ENCODE measurements around the gene CREG1. TPM values are rescaled to one million over a fixed set of nuclear protein-coding genes. Genes with fewer than 3 reads are reported as not detected.

CREG1 gene
- total and polyA plus RNA-seq, 9 donors, result 25.0 to 45.7 (median 32.8) TPM

GRCh38 chr1:167548059-167548932 is 5.3 kb downstream of the CREG1 start:
- Histone ChIP-seq H3K36me3 (ENCODE audit: control insufficient read depth, insufficient read depth, low read length) (peaks cover 11% of the 10 kb centered on the region), H3K27ac (ENCODE audit: low read length) (no peak overlapping the region), H3K27me3 (ENCODE audit: control insufficient read depth, insufficient read depth, low read length) (no peaks in the 10 kb centered on the region), H3K9me3 (replicated peaks; ENCODE audit: control insufficient read depth, low read depth, low read length) (no peaks in the 10 kb centered on the region), H3K4me3 (ENCODE audit: low read length) (no peak overlapping the region), H3K4me1 (ENCODE audit: control insufficient read depth, insufficient read depth, low read length) (no peaks in the 10 kb centered on the region)
- no CpG with 5 or more reads among the region's 5 CpGs for WGBS (ENCODE audit: insufficient coverage)
- DNase-seq, result peak; percentile 62

DNA sequence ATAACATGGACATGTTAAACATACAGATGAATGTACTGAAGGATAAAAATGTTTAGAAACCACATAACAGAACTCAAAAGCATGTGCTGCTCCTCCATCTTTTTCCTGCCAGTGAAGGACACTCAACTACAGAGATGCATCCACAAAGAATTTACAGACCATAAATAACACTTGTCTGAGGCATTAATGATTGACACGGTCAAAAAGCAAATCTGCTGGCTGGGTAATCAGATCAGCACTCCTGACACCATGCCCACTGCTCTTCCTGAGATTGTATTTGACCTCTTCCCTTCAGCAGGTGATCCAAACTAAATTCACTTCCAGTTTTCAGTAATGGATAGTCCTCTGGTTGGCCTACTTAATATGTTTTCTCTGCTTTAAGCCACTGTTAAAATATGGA is 6.6 kb downstream of the CREG1 start:
- Histone ChIP-seq H3K9me3 (replicated peaks; ENCODE audit: control insufficient read depth, low read depth, low read length) (no peaks in the 10 kb centered on the region), H3K36me3 (ENCODE audit: control insufficient read depth, insufficient read depth, low read length) (peaks cover 11% of the 10 kb centered on the region), H3K27ac (ENCODE audit: low read length) (no peak overlapping the region), H3K4me3 (ENCODE audit: low read length) (no peak overlapping the region), H3K27me3 (ENCODE audit: control insufficient read depth, insufficient read depth, low read length) (no peaks in the 10 kb centered on the region), H3K4me1 (ENCODE audit: control insufficient read depth, insufficient read depth, low read length) (no peaks in the 10 kb centered on the region)
- no peak for DNase-seq
- 89% methylated on average over 1 of the region's 1 CpG for WGBS (ENCODE audit: insufficient coverage)

DNA sequence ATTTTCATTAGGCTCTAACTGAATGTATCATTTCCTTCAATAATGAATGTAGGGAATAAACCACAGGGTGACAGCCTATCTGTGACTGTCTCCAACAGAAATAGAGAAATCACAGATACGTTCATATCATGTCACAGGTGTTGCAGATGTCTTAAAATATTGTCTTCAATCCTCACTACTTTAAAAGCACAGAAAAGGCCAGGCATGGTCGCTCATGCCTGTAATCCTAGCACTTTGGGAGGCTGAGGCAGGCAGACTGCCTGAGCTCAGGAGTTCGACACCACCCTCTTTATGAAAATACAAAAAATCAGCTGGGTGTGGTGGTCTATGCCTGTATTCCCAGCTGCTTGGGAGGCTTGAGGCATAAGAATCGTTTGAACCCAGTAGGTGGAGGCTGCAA is 8.2 kb downstream of the CREG1 start:
- Histone ChIP-seq H3K27me3 (ENCODE audit: control insufficient read depth, insufficient read depth, low read length) (no peaks in the 10 kb centered on the region), H3K36me3 (ENCODE audit: control insufficient read depth, insufficient read depth, low read length) (peaks cover 11% of the 10 kb centered on the region), H3K4me3 (ENCODE audit: low read length) (no peak overlapping the region), H3K27ac (ENCODE audit: low read length) (no peak overlapping the region), H3K4me1 (ENCODE audit: control insufficient read depth, insufficient read depth, low read length) (no peaks in the 10 kb centered on the region), H3K9me3 (replicated peaks; ENCODE audit: control insufficient read depth, low read depth, low read length) (no peaks in the 10 kb centered on the region)
- no CpG with 5 or more reads among the region's 4 CpGs for WGBS (ENCODE audit: insufficient coverage)
- no peak for DNase-seq

- H3K36me3 ChIP-seq (ENCODE audit: control insufficient read depth, insufficient read depth, low read length), result peaks cover 11% of the 10 kb centered on the region
- H3K4me3 ChIP-seq (ENCODE audit: low read length), result no peak overlapping the region
- 40% methylated on average over 1 of the region's 3 CpGs for WGBS (ENCODE audit: insufficient coverage)
- no peak overlapping the region for H3K27ac ChIP-seq (ENCODE audit: low read length)
- no peak for DNase-seq
- no peaks in the 10 kb centered on the region for H3K9me3 ChIP-seq (replicated peaks; ENCODE audit: control insufficient read depth, low read depth, low read length)
- no peaks in the 10 kb centered on the region for H3K27me3 ChIP-seq (ENCODE audit: control insufficient read depth, insufficient read depth, low read length)
- H3K4me1 ChIP-seq (ENCODE audit: control insufficient read depth, insufficient read depth, low read length), result no peaks in the 10 kb centered on the region
These were observed 9.0 kb downstream of the CREG1 start for GRCh38 chr1:167544447-167545093.

DNA sequence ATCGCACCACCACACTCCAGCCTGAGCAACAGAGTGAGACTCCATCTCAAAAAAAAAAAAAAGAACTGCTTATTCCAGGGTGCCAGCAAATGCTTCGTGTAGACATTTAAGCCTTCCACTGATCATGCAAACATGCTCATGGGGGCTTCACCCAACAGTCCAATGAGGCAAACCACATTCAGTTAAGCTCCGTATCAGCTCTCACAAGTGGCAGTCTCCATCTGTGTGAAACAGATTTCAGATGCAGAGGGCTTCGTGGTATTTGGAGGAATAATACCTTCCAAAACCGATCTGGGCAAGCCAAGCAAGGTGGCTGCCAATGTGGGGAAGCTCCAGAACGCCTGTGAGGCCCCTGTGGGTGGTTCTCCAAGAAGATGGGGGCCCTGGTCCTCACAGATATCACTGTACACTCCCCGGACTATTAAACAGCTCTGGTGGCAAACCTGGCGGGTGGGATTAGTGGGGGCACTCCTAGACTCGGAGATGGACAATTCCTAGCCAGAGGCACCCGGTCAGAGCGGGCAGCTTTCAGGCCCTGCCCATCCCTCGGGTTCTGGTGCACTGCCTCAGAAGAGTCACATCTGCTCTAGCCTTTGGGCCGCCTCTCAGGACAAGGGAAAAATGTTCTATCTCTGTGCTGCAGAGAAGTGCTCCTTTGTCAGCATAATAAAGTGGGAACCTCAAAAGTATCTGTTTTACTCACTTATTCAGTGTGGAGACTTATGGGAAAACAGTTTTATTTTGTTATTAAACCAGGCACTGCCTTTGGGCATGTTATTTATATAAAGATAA is 10.2 kb downstream of the CREG1 start:
- no peak overlapping the region for H3K27ac ChIP-seq (ENCODE audit: low read length)
- peaks cover 11% of the 10 kb centered on the region for H3K36me3 ChIP-seq (ENCODE audit: control insufficient read depth, insufficient read depth, low read length)
- no peaks in the 10 kb centered on the region for H3K27me3 ChIP-seq (ENCODE audit: control insufficient read depth, insufficient read depth, low read length)
- H3K4me3 ChIP-seq (ENCODE audit: low read length), result no peak overlapping the region
- WGBS (ENCODE audit: insufficient coverage), result 80% methylated on average over 6 of the region's 13 CpGs
- H3K9me3 ChIP-seq (replicated peaks; ENCODE audit: control insufficient read depth, low read depth, low read length), result no peaks in the 10 kb centered on the region
- no peaks in the 10 kb centered on the region for H3K4me1 ChIP-seq (ENCODE audit: control insufficient read depth, insufficient read depth, low read length)
- DNase-seq, result no peak

- H3K9me3 ChIP-seq (replicated peaks; ENCODE audit: control insufficient read depth, low read depth, low read length), result no peaks in the 10 kb centered on the region
- WGBS (ENCODE audit: insufficient coverage), result no CpG with 5 or more reads among the region's 12 CpGs
- DNase-seq, result no peak
- peaks cover 11% of the 10 kb centered on the region for H3K36me3 ChIP-seq (ENCODE audit: control insufficient read depth, insufficient read depth, low read length)
- no peak overlapping the region for H3K27ac ChIP-seq (ENCODE audit: low read length)
- H3K4me1 ChIP-seq (ENCODE audit: control insufficient read depth, insufficient read depth, low read length), result no peaks in the 10 kb centered on the region
- H3K4me3 ChIP-seq (ENCODE audit: low read length), result no peak overlapping the region
- H3K27me3 ChIP-seq (ENCODE audit: control insufficient read depth, insufficient read depth, low read length), result no peaks in the 10 kb centered on the region
These were observed 11.2 kb downstream of the CREG1 start for GRCh38 chr1:167542109-167543032.

DNA sequence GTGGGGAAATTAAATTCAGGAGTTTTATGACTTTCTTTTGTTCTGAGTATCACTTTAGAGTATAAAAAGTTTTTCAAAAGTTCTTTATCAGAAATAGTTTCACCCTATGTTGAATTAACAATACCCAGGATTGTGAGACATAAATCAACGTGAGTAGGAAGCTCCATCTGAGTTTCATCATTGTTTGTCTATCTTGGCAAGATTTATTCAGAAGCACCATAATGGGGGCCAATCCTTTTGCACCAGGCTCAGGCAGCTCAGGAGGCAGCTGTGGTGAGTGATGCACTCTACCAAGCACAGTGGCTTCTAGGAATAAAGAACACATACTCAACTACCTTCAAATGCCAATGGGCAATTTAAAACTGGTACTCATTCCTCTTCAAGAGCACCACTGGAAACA is 12.0 kb downstream of the CREG1 start:
- Histone ChIP-seq H3K4me3 (ENCODE audit: low read length) (no peak overlapping the region), H3K27ac (ENCODE audit: low read length) (no peak overlapping the region), H3K36me3 (ENCODE audit: control insufficient read depth, insufficient read depth, low read length) (peaks cover 11% of the 10 kb centered on the region), H3K4me1 (ENCODE audit: control insufficient read depth, insufficient read depth, low read length) (no peaks in the 10 kb centered on the region), H3K9me3 (replicated peaks; ENCODE audit: control insufficient read depth, low read depth, low read length) (no peaks in the 10 kb centered on the region), H3K27me3 (ENCODE audit: control insufficient read depth, insufficient read depth, low read length) (no peaks in the 10 kb centered on the region)
- no CpG with 5 or more reads among the region's 1 CpG for WGBS (ENCODE audit: insufficient coverage)
- DNase-seq, result no peak

- Histone ChIP-seq H3K4me1 (ENCODE audit: control insufficient read depth, insufficient read depth, low read length) (no peaks in the 10 kb centered on the region), H3K27me3 (ENCODE audit: control insufficient read depth, insufficient read depth, low read length) (no peaks in the 10 kb centered on the region)
- no peak for DNase-seq
These were observed 12.6 kb downstream of the CREG1 start for GRCh38 chr1:167541003-167541402.

GRCh38 chr1:167538657-167539056 is 14.9 kb downstream of the CREG1 start:
- Histone ChIP-seq H3K4me1 (ENCODE audit: control insufficient read depth, insufficient read depth, low read length) (peaks cover under 1% of the 10 kb centered on the region), H3K27me3 (ENCODE audit: control insufficient read depth, insufficient read depth, low read length) (no peaks in the 10 kb centered on the region), H3K9me3 (replicated peaks; ENCODE audit: control insufficient read depth, low read depth, low read length) (no peaks in the 10 kb centered on the region), H3K36me3 (ENCODE audit: control insufficient read depth, insufficient read depth, low read length) (no peaks in the 10 kb centered on the region), H3K4me3 (ENCODE audit: low read length) (no peak overlapping the region), H3K27ac (ENCODE audit: low read length) (no peak overlapping the region)
- no peak for DNase-seq
- 88% methylated on average over 1 of the region's 5 CpGs for WGBS (ENCODE audit: insufficient coverage)

More at GRCh38 chr1:167541003-167541402, 12.6 kb downstream of the CREG1 start:
- Histone ChIP-seq H3K27ac (ENCODE audit: low read length) (no peak overlapping the region), H3K36me3 (ENCODE audit: control insufficient read depth, insufficient read depth, low read length) (peaks cover 10% of the 10 kb centered on the region), H3K4me3 (ENCODE audit: low read length) (no peak overlapping the region), H3K9me3 (replicated peaks; ENCODE audit: control insufficient read depth, low read depth, low read length) (no peaks in the 10 kb centered on the region)
